Measurements from ENCODE around the gene NCCRP1.

The NCCRP1 gene

GRCh38 chr19:39179754-39180153 is 17.0 kb upstream of the NCCRP1 start:
- Histone ChIP-seq H3K9me2 (replicated peaks; ENCODE audit: control insufficient read depth, low read length) (no peaks in the 10 kb centered on the region), H3K36me3 (ENCODE audit: control insufficient read depth, low read length) (no peaks in the 10 kb centered on the region), H3K9me3 (ENCODE audit: control insufficient read depth, insufficient read depth, low read length) (no peaks in the 10 kb centered on the region), H3K79me2 (ENCODE audit: control insufficient read depth, low read length) (no peaks in the 10 kb centered on the region), H3F3A (ENCODE audit: control insufficient read depth, insufficient read depth) (no peaks in the 10 kb centered on the region), H4K20me1 (ENCODE audit: control insufficient read depth, insufficient read depth, low read depth, low read length) (no peaks in the 10 kb centered on the region), H3K27me3 (ENCODE audit: control insufficient read depth, low read length) (no peaks in the 10 kb centered on the region), H3K4me2 (ENCODE audit: low read length) (no peak overlapping the region), H3K4me3 (ENCODE audit: low read length) (no peak overlapping the region), H3K4me1 (ENCODE audit: control insufficient read depth, low read length) (no peaks in the 10 kb centered on the region), H3K27ac (ENCODE audit: low read depth, low read length) (no peak overlapping the region)
- TF ChIP-seq CTCF (IDR thresholded peaks at IDR 0.05; ENCODE audit: low read depth, low read length, poor library complexity, severe bottlenecking) (no peak), EZH2phosphoT487 (IDR thresholded peaks at IDR 0.05; ENCODE audit: borderline replicate concordance, low read length) (no peak)

GRCh38 chr19:39180749-39181148 is 16.0 kb upstream of the NCCRP1 start:
- H3F3A ChIP-seq (ENCODE audit: control insufficient read depth, insufficient read depth): no peaks in the 10 kb centered on the region
- H3K9me2 ChIP-seq (replicated peaks; ENCODE audit: control insufficient read depth, low read length): no peaks in the 10 kb centered on the region
- H3K36me3 ChIP-seq (ENCODE audit: control insufficient read depth, low read length): no peaks in the 10 kb centered on the region
- no peaks in the 10 kb centered on the region for H3K79me2 ChIP-seq (ENCODE audit: control insufficient read depth, low read length)
- no peak overlapping the region for H3K4me2 ChIP-seq (ENCODE audit: low read length)
- no peak overlapping the region for H3K4me3 ChIP-seq (ENCODE audit: low read length)
- H4K20me1 ChIP-seq (ENCODE audit: control insufficient read depth, insufficient read depth, low read depth, low read length): no peaks in the 10 kb centered on the region
- no peak for TF ChIP-seq EZH2phosphoT487 (IDR thresholded peaks at IDR 0.05; ENCODE audit: borderline replicate concordance, low read length)
- no peaks in the 10 kb centered on the region for H3K9me3 ChIP-seq (ENCODE audit: control insufficient read depth, insufficient read depth, low read length)
- H3K27ac ChIP-seq (ENCODE audit: low read depth, low read length): no peak overlapping the region
- no peaks in the 10 kb centered on the region for H3K27me3 ChIP-seq (ENCODE audit: control insufficient read depth, low read length)
- no peaks in the 10 kb centered on the region for H3K4me1 ChIP-seq (ENCODE audit: control insufficient read depth, low read length)

GRCh38 chr19:39181500-39182173 is 15.1 kb upstream of the NCCRP1 start:
- no peaks in the 10 kb centered on the region for H3K4me1 ChIP-seq (ENCODE audit: control insufficient read depth, low read length)
- H3K79me2 ChIP-seq (ENCODE audit: control insufficient read depth, low read length): no peaks in the 10 kb centered on the region
- no peaks in the 10 kb centered on the region for H3K27me3 ChIP-seq (ENCODE audit: control insufficient read depth, low read length)
- H3K9me3 ChIP-seq (ENCODE audit: control insufficient read depth, insufficient read depth, low read length): no peaks in the 10 kb centered on the region
- no peak overlapping the region for H3K27ac ChIP-seq (ENCODE audit: low read depth, low read length)
- H3F3A ChIP-seq (ENCODE audit: control insufficient read depth, insufficient read depth): no peaks in the 10 kb centered on the region
- no peak for TF ChIP-seq EZH2phosphoT487 (IDR thresholded peaks at IDR 0.05; ENCODE audit: borderline replicate concordance, low read length)
- TF ChIP-seq CTCF (IDR thresholded peaks at IDR 0.05; ENCODE audit: low read depth, low read length, poor library complexity, severe bottlenecking): no peak
- H4K20me1 ChIP-seq (ENCODE audit: control insufficient read depth, insufficient read depth, low read depth, low read length): no peaks in the 10 kb centered on the region
- no peaks in the 10 kb centered on the region for H3K36me3 ChIP-seq (ENCODE audit: control insufficient read depth, low read length)
- no peaks in the 10 kb centered on the region for H3K9me2 ChIP-seq (replicated peaks; ENCODE audit: control insufficient read depth, low read length)
- no peak overlapping the region for H3K4me2 ChIP-seq (ENCODE audit: low read length)
- no peak overlapping the region for H3K4me3 ChIP-seq (ENCODE audit: low read length)

- Histone ChIP-seq H3K27me3 (ENCODE audit: control insufficient read depth, low read length) (no peaks in the 10 kb centered on the region), H3K9me3 (ENCODE audit: control insufficient read depth, insufficient read depth, low read length) (no peaks in the 10 kb centered on the region), H3K79me2 (ENCODE audit: control insufficient read depth, low read length) (no peaks in the 10 kb centered on the region), H3K27ac (ENCODE audit: low read depth, low read length) (no peak overlapping the region), H3K4me2 (ENCODE audit: low read length) (no peak overlapping the region), H4K20me1 (ENCODE audit: control insufficient read depth, insufficient read depth, low read depth, low read length) (no peaks in the 10 kb centered on the region), H3F3A (ENCODE audit: control insufficient read depth, insufficient read depth) (no peaks in the 10 kb centered on the region), H3K4me1 (ENCODE audit: control insufficient read depth, low read length) (no peaks in the 10 kb centered on the region), H3K36me3 (ENCODE audit: control insufficient read depth, low read length) (no peaks in the 10 kb centered on the region), H3K4me3 (ENCODE audit: low read length) (no peak overlapping the region), H3K9me2 (replicated peaks; ENCODE audit: control insufficient read depth, low read length) (no peaks in the 10 kb centered on the region)
- TF ChIP-seq EZH2phosphoT487 (IDR thresholded peaks at IDR 0.05; ENCODE audit: borderline replicate concordance, low read length): no peak
- TF ChIP-seq CTCF (IDR thresholded peaks at IDR 0.05; ENCODE audit: low read depth, low read length, poor library complexity, severe bottlenecking): no peak
Measured at GRCh38 chr19:39182174-39182505, 14.6 kb upstream of the NCCRP1 start.
